H7 (cell line): ENCODE measurements around the gene CCDC142. TPM values are rescaled to one million over a fixed set of nuclear protein-coding genes. Genes with fewer than 3 reads are reported as not detected.
"Not testable (repeated sequence)": the region's sequence is repeated elsewhere in the genome, so short reads cannot be mapped to it uniquely, and the experiment has no call there.

ENCODE experiments used
- DNase-seq: peaks from one replicate; pipeline ENCODE4 v3.0.0; 2012
- H3K27me3 ChIP-seq: 2 replicates; pipeline ENCODE4 v1.6.0; 2011; ENCODE audit warnings: mild to moderate bottlenecking, low read length; ENCODE audit not compliant: control insufficient read depth, insufficient read depth
- H3K36me3 ChIP-seq: replicated peaks from 2 replicates; pipeline ENCODE4 v1.5.1; 2011; ENCODE audit warnings: low read length; ENCODE audit not compliant: control insufficient read depth, insufficient read depth
- H3K4me3 ChIP-seq: 2 replicates; pipeline ENCODE4 v1.5.1; 2011; ENCODE audit warnings: low read depth, mild to moderate bottlenecking, control low read depth, low read length, moderate library complexity; ENCODE audit not compliant: insufficient read depth
- total RNA-seq: library from RNA; depleted of rRNA; stranded (reverse); fragments of >200 nt; shearing (Covaris generic); gene quantifications from 2 replicates; pipeline ENCODE4 v1.2.3, GENCODE V29; 2014

The CCDC142 gene
- total RNA-seq, 1 experiment from 2014 or later, result 12.0 TPM

DNA sequence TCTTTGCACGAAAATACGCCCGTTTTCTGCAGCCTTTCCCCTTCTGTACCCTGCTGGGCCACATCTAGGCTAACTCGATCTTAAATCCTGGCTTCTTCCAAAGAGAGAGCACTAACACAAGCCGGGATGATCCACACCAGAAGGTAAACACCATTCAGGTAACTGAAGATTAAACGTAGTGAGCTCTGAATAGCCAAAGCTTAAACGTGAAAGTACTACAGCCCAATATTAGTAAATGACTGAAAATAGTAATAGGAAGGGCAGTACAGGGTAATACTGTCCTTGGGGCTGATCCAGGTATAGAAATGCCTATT, 9.9 kb downstream of the CCDC142 start:
- peak overlapping the region; percentile 87 for H3K4me3 ChIP-seq
- no peak for DNase-seq
- peaks cover 8% of the 10 kb centered on the region for H3K36me3 ChIP-seq
- H3K27me3 ChIP-seq, result no peaks in the 10 kb centered on the region

DNA sequence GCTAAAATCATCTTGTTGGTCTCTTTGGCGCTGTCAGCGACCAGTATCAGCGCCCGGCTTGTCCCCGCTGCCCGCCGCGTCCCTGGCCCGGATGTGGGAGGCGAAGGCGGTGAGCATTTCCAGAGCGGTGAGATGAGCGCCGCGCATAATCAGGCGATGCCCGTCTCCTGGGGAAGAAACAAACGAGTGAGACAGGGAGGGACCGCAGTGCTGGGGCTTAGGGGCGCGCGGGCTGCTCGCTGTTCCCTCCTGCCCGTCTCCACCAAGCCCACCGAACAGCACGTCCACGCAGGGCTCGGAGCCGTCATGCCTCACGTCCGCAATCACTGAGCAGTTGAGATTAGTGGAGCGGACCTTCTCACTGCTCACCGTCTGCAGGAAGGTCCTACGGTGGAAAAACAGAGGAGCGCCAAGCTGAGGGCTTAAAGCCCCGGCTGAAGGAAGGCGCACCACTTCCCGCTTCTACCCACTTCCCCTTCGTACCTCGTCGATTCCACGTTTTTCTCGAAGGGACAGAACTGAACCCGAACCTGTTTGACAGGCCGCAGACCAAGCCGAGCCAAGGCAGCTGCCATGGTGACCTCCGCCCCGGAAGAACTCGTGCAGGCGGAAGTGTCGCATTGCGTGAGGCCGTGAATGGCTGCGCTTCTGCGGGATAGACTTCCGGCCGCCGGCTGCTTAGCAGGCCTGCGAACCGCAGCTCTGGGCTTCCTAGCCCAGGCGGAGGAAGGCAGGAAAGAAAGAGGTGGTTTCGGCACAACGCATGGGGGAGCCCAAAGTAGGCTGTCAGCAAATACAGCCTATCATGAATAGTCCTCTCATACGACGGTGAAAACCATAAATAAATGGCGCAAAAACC, 10.5 kb downstream of the CCDC142 start, which contains the start of gene MRPL53:
MRPL53 (minus strand) TSS at position 595 of the 859 bp plus-strand sequence; CDS start at position 575, 20 bp downstream.
- peak; percentile 90 for DNase-seq
- Histone ChIP-seq H3K27me3 (no peaks in the 10 kb centered on the region), H3K4me3 (peak within 1 kb of the TSS; percentile 87), H3K36me3 (peaks cover 8% of the 10 kb centered on the region)

DNA sequence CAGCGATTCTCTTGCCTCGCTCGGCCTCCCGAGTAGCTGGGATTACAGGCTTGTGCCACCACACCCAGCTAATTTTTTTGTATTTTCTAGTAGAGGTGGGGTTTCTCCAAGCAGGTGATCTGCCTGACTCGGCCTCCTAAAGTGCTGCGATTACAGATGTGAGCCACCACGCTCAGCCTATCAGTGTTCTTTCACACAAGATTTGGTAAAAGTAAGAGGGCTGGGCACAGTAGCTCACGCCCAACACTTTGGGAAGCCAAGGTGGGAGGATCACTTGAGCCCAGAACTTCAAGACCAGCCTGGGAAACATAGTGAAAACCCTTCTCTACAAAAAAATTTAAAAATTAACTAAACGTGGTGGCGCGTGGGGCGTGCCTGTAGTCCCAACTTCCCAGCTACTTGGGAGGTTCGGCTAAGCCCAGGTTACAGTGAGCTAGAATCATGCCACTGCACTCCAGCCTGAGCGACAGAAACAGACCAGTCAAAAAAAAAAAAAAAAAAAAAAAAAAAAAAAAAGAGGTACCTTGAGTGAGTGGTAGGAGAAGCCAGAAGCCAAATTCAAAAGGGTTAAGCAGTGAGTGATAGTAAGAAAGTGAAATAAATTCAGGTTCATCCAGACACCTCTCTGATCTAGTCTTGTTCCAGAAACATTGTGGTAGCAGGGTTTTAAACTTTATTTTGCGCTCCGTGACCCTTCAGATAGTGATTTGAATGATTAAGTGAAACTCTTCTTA, 11.3 kb downstream of the CCDC142 start:
- Histone ChIP-seq H3K4me3 (peak overlapping the region; percentile 87), H3K36me3 (peaks cover 8% of the 10 kb centered on the region), H3K27me3 (no peaks in the 10 kb centered on the region)
- DNase-seq, result no peak

DNA sequence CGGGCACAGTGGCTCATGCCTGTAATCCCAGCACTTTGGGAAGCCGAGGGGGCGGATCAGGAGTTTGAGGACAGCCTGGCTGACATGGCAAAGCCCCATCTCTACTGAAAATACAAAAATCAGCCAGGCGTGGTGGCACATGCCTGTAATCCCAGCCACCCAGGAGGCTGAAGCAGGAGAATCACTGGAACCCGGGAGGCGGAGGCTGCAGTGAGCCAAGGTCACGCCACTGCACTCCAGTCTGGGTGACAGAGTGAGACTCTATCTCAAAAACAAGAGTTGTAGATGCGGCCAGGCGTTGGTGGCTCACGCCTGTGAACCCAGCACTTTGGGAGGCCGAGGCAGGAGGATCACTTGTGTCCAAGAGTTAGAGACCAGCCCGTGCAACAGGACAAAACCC, 12.1 kb downstream of the CCDC142 start:
- not testable (repeated sequence) for H3K4me3 ChIP-seq, H3K36me3 ChIP-seq, H3K27me3 ChIP-seq, DNase-seq

DNA sequence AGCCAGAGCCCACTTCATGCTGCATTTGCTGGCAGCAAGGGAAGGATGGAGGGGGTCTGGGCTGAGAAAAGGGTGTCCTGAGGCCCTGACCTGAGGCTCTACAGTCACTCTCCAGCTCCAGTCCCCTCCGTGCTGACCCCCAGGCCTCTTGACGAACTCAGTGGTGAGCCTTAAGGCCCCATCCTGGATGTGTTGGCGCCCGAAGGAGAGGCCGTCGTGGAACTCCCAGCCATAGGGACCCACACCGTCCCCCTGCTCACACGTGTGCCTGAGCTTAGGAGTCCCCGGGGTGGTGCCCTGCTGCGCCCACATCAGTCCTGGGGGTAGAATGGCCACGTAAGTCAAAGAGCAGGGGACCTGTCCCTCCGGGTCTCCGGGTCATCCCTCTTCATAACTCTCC, 18.4 kb downstream of the CCDC142 start:
- DNase-seq, result no peak
- Histone ChIP-seq H3K27me3 (no peaks in the 10 kb centered on the region), H3K36me3 (no peaks in the 10 kb centered on the region; the same call in none of the 2 replicates), H3K4me3 (peak overlapping the region; percentile 92)

DNA sequence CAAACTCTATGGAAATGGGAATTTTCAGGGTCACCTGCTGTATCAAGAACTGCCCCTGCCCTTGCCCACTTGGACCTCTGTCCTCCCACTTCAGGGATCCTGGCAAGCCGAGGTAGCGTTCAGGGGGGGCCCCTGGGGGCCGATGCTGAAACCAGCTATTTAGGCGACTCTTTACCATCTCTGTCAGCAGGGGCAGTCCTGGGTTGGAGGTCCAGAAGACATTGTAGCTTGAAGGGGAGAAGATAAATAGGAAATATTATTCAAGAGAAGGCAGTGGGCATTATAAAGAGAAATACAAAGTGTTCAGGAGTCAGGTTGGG, 20.1 kb downstream of the CCDC142 start:
- no peak for DNase-seq
- no peak overlapping the region for H3K4me3 ChIP-seq
- no peaks in the 10 kb centered on the region; the same call in none of the 2 replicates for H3K36me3 ChIP-seq

DNA sequence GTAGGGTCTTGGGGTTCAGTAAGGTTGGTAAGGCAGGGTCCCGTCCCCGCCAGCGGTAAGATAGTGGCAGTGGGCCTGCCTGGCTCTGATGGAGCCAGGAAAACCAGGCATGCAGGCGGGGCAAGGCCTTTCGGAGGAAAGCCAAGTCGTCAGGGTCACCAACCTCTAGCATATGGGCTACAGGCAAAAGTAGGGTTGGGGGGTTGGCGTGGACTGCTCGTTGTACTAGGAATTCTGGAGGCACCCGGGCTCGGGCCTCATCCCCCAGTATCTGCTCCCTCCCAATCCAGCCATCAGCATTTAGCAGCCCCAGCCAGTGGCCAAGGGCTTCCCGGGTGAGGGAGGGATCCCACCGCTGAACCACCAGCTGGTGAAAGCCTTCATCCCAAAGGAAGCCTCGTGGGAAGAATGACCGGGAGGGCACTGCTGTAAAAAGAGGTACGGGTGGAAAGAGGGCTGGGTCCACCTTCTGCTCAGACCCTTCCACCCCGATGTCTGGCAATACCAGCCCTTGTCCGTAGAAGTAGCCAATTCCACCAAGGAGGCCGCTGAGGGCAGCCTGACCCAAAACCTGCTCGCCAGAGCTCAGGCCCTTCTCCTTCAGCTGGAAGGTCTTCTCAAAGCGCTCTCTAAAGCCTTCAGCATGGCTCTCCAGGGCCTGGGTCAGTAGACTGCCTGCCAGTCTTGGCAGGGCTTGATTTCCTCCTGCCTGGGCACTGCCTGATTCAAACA, 20.6 kb downstream of the CCDC142 start:
- no peak overlapping the region for H3K4me3 ChIP-seq
- no peaks in the 10 kb centered on the region for H3K27me3 ChIP-seq
- no peak for DNase-seq
- no peaks in the 10 kb centered on the region; the same call in none of the 2 replicates for H3K36me3 ChIP-seq

More for the DNA sequence above, 20.1 kb downstream of the CCDC142 start:
- no peaks in the 10 kb centered on the region for H3K27me3 ChIP-seq

DNA sequence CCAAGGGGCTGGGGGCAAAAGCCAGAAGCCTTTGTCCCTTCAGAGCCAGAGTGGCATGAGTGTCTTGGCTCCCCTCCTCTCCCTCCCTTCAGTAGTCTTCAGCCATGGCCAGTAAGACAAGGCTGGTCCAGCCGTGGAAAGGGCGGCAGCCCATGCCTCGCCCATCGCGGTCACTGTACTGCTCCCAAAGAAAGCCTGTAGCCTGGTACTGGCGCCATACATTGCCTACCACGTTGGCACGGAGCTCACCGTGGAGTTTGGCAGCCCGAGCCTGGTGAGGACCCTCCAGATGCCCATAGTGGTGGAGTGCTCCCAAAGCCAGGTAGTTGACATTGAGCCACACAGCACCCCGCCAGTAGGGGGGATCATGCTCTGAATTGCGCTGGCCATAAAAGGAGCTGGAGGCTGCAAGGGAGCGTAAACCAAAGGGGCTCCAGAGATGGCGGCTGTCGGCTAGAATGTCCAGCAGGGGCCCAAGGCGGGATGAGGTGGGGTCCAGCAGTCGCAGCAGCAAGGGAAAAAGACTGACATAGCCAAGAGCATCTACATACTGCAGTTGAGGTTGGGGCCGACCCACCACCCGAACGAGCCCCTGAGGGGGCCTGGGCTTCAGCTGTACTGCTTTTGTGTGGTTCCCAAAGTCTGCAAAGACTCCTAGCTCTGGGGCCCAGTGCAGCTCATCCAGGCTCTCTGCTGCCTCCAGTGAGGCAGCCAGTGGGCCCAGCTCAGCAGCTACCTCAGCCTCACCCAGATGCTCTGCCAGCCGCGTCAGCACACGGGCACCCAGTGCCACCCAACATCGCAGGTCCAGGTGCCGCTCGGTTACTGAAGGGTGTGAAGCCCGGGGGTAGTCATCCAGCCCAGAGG, 21.4 kb downstream of the CCDC142 start:
- Histone ChIP-seq H3K4me3 (no peak overlapping the region), H3K36me3 (no peaks in the 10 kb centered on the region; the same call in none of the 2 replicates), H3K27me3 (no peaks in the 10 kb centered on the region)
- peak; percentile 77 for DNase-seq

DNA sequence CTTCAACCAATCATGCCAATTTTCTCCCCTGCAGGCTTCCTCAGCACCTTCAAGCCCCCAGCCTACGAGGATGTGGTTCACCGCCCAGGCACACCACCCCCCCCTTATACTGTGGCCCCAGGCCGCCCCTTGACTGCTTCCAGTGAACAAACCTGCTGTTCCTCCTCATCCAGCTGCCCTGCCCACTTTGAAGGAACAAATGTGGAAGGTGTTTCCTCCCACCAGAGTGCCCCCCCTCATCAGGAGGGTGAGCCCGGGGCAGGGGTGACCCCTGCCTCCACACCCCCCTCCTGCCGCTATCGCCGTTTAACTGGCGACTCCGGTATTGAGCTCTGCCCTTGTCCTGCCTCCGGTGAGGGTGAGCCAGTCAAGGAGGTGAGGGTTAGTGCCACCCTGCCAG, 22.6 kb downstream of the CCDC142 start:
- not testable (repeated sequence) for H3K4me3 ChIP-seq, H3K27me3 ChIP-seq, DNase-seq, H3K36me3 ChIP-seq

DNA sequence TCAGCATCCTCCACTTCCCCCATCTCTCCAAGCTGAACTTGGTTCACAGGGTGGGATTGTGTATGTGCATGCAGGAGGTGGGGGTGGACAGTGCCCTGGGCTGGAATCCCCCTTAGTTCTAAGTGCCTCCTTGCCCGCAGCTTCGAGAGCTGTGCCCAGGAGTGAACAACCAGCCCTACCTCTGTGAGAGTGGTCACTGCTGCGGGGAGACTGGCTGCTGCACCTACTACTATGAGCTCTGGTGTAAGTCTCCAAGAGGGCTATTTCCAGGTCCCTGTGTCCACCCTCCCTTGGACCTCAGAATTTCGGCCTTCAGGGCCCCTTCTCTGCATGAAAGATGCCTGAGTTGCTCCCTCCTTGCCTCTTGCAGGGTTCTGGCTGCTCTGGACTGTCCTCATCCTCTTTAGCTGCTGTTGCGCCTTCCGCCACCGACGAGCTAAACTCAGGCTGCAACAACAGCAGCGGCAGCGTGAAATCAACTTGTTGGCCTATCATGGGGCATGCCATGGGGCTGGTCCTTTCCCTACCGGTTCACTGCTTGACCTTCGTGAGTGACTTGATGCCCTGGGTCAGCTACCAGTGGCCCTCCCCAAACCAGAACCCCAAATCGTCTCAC, 23.2 kb downstream of the CCDC142 start:
- H3K36me3 ChIP-seq, H3K27me3 ChIP-seq, H3K4me3 ChIP-seq: not testable (repeated sequence)
- DNase-seq, result peak; percentile 11

DNA sequence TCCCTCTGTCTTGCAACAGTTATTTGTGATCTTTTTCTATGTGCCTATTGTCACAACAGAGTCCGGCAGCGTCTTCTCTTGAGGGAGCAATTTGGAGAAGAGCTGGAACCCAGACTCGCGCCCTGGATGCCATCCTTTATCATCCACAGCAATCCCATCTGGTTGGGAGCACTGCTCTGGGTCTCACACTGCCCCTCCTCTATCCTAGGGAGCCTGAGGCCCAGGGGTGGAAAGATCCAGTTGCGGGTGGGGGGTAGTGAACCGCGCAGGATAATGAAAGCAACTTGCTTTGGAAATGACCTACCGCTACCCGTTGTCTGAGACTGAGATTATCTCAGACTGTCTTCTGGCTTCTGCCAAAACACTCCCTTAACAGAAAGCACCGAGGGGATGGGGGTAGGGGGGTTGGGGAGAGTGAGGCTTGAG, 23.8 kb downstream of the CCDC142 start:
- Histone ChIP-seq H3K4me3 (peak overlapping the region; percentile 84), H3K36me3 (no peaks in the 10 kb centered on the region; the same call in none of the 2 replicates), H3K27me3 (no peaks in the 10 kb centered on the region)
- DNase-seq, result peak; percentile 35

DNA sequence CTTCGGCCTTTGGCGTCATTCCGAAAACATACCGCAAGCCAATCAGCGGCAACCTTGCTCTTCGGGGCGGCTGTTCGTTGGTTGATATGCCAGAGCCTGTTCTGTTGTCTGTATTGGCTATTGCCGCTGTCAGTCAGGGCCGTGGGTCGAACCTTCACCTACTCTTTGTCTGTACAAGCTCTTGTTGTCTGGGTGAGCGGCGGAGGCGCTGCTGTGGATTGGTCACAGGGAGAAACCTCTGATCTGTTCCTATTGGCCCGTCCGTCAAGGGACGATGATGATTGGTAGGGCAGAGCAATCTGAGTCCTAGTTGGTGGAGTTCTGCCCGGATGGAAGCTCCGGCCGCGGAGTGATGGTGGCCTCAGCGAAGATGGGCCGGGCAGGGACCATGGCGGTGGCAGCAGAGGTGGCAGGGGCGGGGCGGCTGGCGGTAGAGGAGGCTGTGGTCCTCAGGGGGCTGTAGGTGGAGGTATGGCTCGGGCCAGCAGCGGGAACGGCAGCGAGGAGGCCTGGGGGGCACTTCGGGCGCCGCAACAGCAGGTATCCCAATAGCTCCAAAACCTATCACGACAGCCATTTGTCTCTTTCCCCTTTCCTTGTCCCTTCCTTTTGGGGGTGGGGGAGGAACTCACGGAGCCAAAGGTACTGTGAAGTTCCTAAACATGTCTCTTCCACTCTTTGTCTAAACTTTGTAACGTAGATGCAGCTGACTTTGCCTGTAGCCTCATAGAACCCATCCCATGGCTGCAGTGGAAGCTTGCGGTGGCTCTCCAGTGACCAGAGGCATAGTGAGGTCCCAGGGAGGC, 24.5 kb downstream of the CCDC142 start, which contains the start of gene WBP1:
WBP1 (plus strand) TSS at position 307 of the 806 bp plus-strand sequence; CDS start at position 472, 165 bp downstream.
- DNase-seq, result peak; percentile 97
- H3K4me3 ChIP-seq, result peak within 1 kb of the TSS; percentile 84
- H3K27me3 ChIP-seq, result no peaks in the 10 kb centered on the region
- H3K36me3 ChIP-seq, result no peaks in the 10 kb centered on the region; the same call in none of the 2 replicates
